ENCODE measurements around the gene KCNG2.

Gene KCNG2

GRCh38 chr18:79930020-79930642, 132.4 kb downstream of the KCNG2 start:
- no peak overlapping the region for H2AFZ ChIP-seq (ENCODE audit: low read length)
- no peaks in the 10 kb centered on the region for H3K27me3 ChIP-seq (ENCODE audit: insufficient read depth, low read length, poor library complexity, severe bottlenecking)
- no peak overlapping the region for H3K4me2 ChIP-seq (ENCODE audit: low read depth, low read length, poor library complexity, severe bottlenecking)
- H3K9me3 ChIP-seq (ENCODE audit: insufficient read depth, low read depth, low read length): peaks cover 15% of the 10 kb centered on the region; the same call in 1 of the 2 replicates
- H3K79me2 ChIP-seq (ENCODE audit: insufficient read depth, low read length): peaks cover 28% of the 10 kb centered on the region
- H3K9ac ChIP-seq (ENCODE audit: low read depth, low read length, poor library complexity, severe bottlenecking): no peak overlapping the region
- H3K9me2 ChIP-seq (replicated peaks; ENCODE audit: low read depth, low read length): no peaks in the 10 kb centered on the region
- no peak for TF ChIP-seq EZH2phosphoT487 (IDR thresholded peaks at IDR 0.05; ENCODE audit: borderline replicate concordance)
- no peak for TF ChIP-seq CTCF (conservative IDR thresholded peaks at IDR 0.05; ENCODE audit: low read length)
- no peaks in the 10 kb centered on the region for H3K4me1 ChIP-seq (ENCODE audit: insufficient read depth, low read length, poor library complexity, severe bottlenecking)
- H3K36me3 ChIP-seq (ENCODE audit: insufficient read depth, low read length): peaks cover 36% of the 10 kb centered on the region
- H3F3A ChIP-seq (ENCODE audit: low read depth): no peaks in the 10 kb centered on the region
- no peak overlapping the region for H3K4me3 ChIP-seq (ENCODE audit: low read length, poor library complexity, severe bottlenecking)
- H4K20me1 ChIP-seq (ENCODE audit: insufficient read depth, low read length, poor library complexity, severe bottlenecking): no peaks in the 10 kb centered on the region

- Histone ChIP-seq H3K9ac (ENCODE audit: low read depth, low read length, poor library complexity, severe bottlenecking) (no peak overlapping the region), H3K9me3 (ENCODE audit: insufficient read depth, low read depth, low read length) (peaks cover 15% of the 10 kb centered on the region; the same call in 1 of the 2 replicates), H3K79me2 (ENCODE audit: insufficient read depth, low read length) (peaks cover 32% of the 10 kb centered on the region), H3K4me1 (ENCODE audit: insufficient read depth, low read length, poor library complexity, severe bottlenecking) (no peaks in the 10 kb centered on the region), H3K27me3 (ENCODE audit: insufficient read depth, low read length, poor library complexity, severe bottlenecking) (no peaks in the 10 kb centered on the region), H3K4me2 (ENCODE audit: low read depth, low read length, poor library complexity, severe bottlenecking) (no peak overlapping the region), H3F3A (ENCODE audit: low read depth) (no peaks in the 10 kb centered on the region), H3K36me3 (ENCODE audit: insufficient read depth, low read length) (peaks cover 45% of the 10 kb centered on the region), H4K20me1 (ENCODE audit: insufficient read depth, low read length, poor library complexity, severe bottlenecking) (no peaks in the 10 kb centered on the region), H2AFZ (ENCODE audit: low read length) (no peak overlapping the region), H3K9me2 (replicated peaks; ENCODE audit: low read depth, low read length) (no peaks in the 10 kb centered on the region), H3K4me3 (ENCODE audit: low read length, poor library complexity, severe bottlenecking) (no peak overlapping the region)
- no peak for TF ChIP-seq EZH2phosphoT487 (IDR thresholded peaks at IDR 0.05; ENCODE audit: borderline replicate concordance)
- no peak for TF ChIP-seq CTCF (conservative IDR thresholded peaks at IDR 0.05; ENCODE audit: low read length)
These were observed 133.7 kb downstream of the KCNG2 start for GRCh38 chr18:79931475-79931874.

GRCh38 chr18:79932907-79933306, 135.2 kb downstream of the KCNG2 start:
- H3K36me3 ChIP-seq (ENCODE audit: insufficient read depth, low read length): peaks cover 55% of the 10 kb centered on the region
- H3K9me3 ChIP-seq (ENCODE audit: insufficient read depth, low read depth, low read length): peaks cover 15% of the 10 kb centered on the region; the same call in 1 of the 2 replicates
- H3K27me3 ChIP-seq (ENCODE audit: insufficient read depth, low read length, poor library complexity, severe bottlenecking): no peaks in the 10 kb centered on the region
- H4K20me1 ChIP-seq (ENCODE audit: insufficient read depth, low read length, poor library complexity, severe bottlenecking): no peaks in the 10 kb centered on the region
- H3K79me2 ChIP-seq (ENCODE audit: insufficient read depth, low read length): peaks cover 45% of the 10 kb centered on the region
- no peak for TF ChIP-seq EZH2phosphoT487 (IDR thresholded peaks at IDR 0.05; ENCODE audit: borderline replicate concordance)
- TF ChIP-seq CTCF (conservative IDR thresholded peaks at IDR 0.05; ENCODE audit: low read length): no peak
- no peak overlapping the region for H3K9ac ChIP-seq (ENCODE audit: low read depth, low read length, poor library complexity, severe bottlenecking)
- no peaks in the 10 kb centered on the region for H3K4me1 ChIP-seq (ENCODE audit: insufficient read depth, low read length, poor library complexity, severe bottlenecking)
- no peak overlapping the region for H2AFZ ChIP-seq (ENCODE audit: low read length)
- no peaks in the 10 kb centered on the region for H3F3A ChIP-seq (ENCODE audit: low read depth)
- H3K4me3 ChIP-seq (ENCODE audit: low read length, poor library complexity, severe bottlenecking): no peak overlapping the region
- no peak overlapping the region for H3K4me2 ChIP-seq (ENCODE audit: low read depth, low read length, poor library complexity, severe bottlenecking)
- H3K9me2 ChIP-seq (replicated peaks; ENCODE audit: low read depth, low read length): no peaks in the 10 kb centered on the region

All from Loucy (cell line).